Smooth muscle cell (in vitro differentiated cells): ENCODE data around the gene NMNAT3. TPM values are rescaled to one million over a fixed set of nuclear protein-coding genes. Genes with fewer than 3 reads are reported as not detected.

Experiments used
- DNase-seq: peaks from one replicate; lab custom pipeline; 2025; ENCODE audit not compliant: unreplicated experiment; lab: John Stamatoyannopoulos, UW
- H2AFZ ChIP-seq: fragments of 200-600 bp; sonication (generic); 2 replicates; pipeline ENCODE4 v1.6.0; 2016; ENCODE audit warnings: antibody characterized with exemption, low read depth, mild to moderate bottlenecking
- H3F3A ChIP-seq: fragments of 200-600 bp; sonication (generic); 2 replicates; pipeline ENCODE4 v1.6.0; 2017; ENCODE audit warnings: antibody characterized with exemption, low read depth
- H3K27ac ChIP-seq: fragments of 200-600 bp; sonication (generic); 2 replicates; pipeline ENCODE4 v1.5.1; 2016; ENCODE audit warnings: low read depth, mild to moderate bottlenecking
- H3K27me3 ChIP-seq: fragments of 200-600 bp; sonication (generic); 2 replicates; pipeline ENCODE4 v1.6.1; 2016; ENCODE audit warnings: low read depth, mild to moderate bottlenecking
- H3K36me3 ChIP-seq: fragments of 200-600 bp; sonication (generic); 2 replicates; pipeline ENCODE4 v1.5.1; 2016; ENCODE audit warnings: low read depth
- H3K4me1 ChIP-seq: fragments of 200-600 bp; sonication (generic); 2 replicates; pipeline ENCODE4 v1.5.1; 2016; ENCODE audit warnings: low read depth
- H3K4me2 ChIP-seq: fragments of 200-600 bp; sonication (generic); 2 replicates; pipeline ENCODE4 v1.6.0; 2016; ENCODE audit warnings: mild to moderate bottlenecking
- H3K4me3 ChIP-seq: fragments of 200-600 bp; sonication (generic); 2 replicates; pipeline ENCODE4 v1.5.1; 2016; ENCODE audit warnings: mild to moderate bottlenecking
- H3K79me2 ChIP-seq: fragments of 200-600 bp; sonication (generic); 2 replicates; pipeline ENCODE4 v1.6.0; 2016; ENCODE audit warnings: low read depth, mild to moderate bottlenecking
- H3K9ac ChIP-seq: fragments of 200-600 bp; sonication (generic); 2 replicates; pipeline ENCODE4 v1.6.0; 2016; ENCODE audit warnings: low read depth
- H3K9me3 ChIP-seq: fragments of 200-600 bp; sonication (generic); replicated peaks from 2 replicates; pipeline ENCODE4 v1.5.1; 2016; ENCODE audit warnings: low read depth
- H4K20me1 ChIP-seq: fragments of 200-600 bp; sonication (generic); 2 replicates; pipeline ENCODE4 v1.6.0; 2016; ENCODE audit warnings: low read depth
- WGBS: methylation state at CpG from one replicate; pipeline ENCODE4 v1.1.7; 2016; ENCODE audit warnings: low lambda C conversion rate; 5-methylcytosine and 5-hydroxymethylcytosine counted together
- polyA plus RNA-seq: library from polyadenylated mRNA; unstranded; fragments of >200 nt; fragmentation: Nextera tagmentation; extraction: Ambion mirVana; gene quantifications from 2 replicates; pipeline ENCODE4 v1.2.1, GENCODE V29; 2016
- total RNA-seq: library from RNA; depleted of rRNA; stranded (reverse); fragments of >200 nt; gene quantifications from 2 replicates; pipeline ENCODE4 v1.2.3, GENCODE V29; 2014
- TF ChIP-seq, protein P1 (sequence below): fragments of 200-600 bp; sonication (generic); IDR thresholded peaks from 2 replicates; pipeline ENCODE4 v1.5.1; 2017; ENCODE audit warnings: borderline replicate concordance, mild to moderate bottlenecking, antibody characterized with exemption; ENCODE audit not compliant: insufficient read depth, poor library complexity, severe bottlenecking

Gene NMNAT3
- total and polyA plus RNA-seq, 2 experiments from 2014 or later: 0.18 to 0.65 TPM

GRCh38 chr3:139560411-139560810 is 117.4 kb downstream of the NMNAT3 start:
- Histone ChIP-seq H3K79me2 (no peaks in the 10 kb centered on the region), H3K4me1 (peaks cover 8% of the 10 kb centered on the region), H3K27me3 (no peaks in the 10 kb centered on the region), H3F3A (no peaks in the 10 kb centered on the region), H3K9me3 (no peaks in the 10 kb centered on the region), H4K20me1 (no peaks in the 10 kb centered on the region), H3K27ac (no peak overlapping the region), H3K4me2 (no peak overlapping the region), H3K9ac (no peak overlapping the region), H3K4me3 (no peak overlapping the region), H3K36me3 (no peaks in the 10 kb centered on the region), H2AFZ (no peak overlapping the region)
- WGBS: 76% methylated on average over 3 of the region's 3 CpGs
- DNase-seq: no peak
- TF ChIP-seq, protein P1, sequence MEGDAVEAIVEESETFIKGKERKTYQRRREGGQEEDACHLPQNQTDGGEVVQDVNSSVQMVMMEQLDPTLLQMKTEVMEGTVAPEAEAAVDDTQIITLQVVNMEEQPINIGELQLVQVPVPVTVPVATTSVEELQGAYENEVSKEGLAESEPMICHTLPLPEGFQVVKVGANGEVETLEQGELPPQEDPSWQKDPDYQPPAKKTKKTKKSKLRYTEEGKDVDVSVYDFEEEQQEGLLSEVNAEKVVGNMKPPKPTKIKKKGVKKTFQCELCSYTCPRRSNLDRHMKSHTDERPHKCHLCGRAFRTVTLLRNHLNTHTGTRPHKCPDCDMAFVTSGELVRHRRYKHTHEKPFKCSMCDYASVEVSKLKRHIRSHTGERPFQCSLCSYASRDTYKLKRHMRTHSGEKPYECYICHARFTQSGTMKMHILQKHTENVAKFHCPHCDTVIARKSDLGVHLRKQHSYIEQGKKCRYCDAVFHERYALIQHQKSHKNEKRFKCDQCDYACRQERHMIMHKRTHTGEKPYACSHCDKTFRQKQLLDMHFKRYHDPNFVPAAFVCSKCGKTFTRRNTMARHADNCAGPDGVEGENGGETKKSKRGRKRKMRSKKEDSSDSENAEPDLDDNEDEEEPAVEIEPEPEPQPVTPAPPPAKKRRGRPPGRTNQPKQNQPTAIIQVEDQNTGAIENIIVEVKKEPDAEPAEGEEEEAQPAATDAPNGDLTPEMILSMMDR: no peak

GRCh38 chr3:139559541-139559940 is 118.2 kb downstream of the NMNAT3 start:
- H4K20me1 ChIP-seq: no peaks in the 10 kb centered on the region
- no peaks in the 10 kb centered on the region for H3K27me3 ChIP-seq
- no peak overlapping the region for H3K27ac ChIP-seq
- TF ChIP-seq, protein P1: no peak
- H2AFZ ChIP-seq: no peak overlapping the region
- no peaks in the 10 kb centered on the region for H3K9me3 ChIP-seq
- no peaks in the 10 kb centered on the region for H3F3A ChIP-seq
- H3K79me2 ChIP-seq: no peaks in the 10 kb centered on the region
- 46% methylated on average over 5 of the region's 5 CpGs for WGBS
- H3K9ac ChIP-seq: no peak overlapping the region
- H3K36me3 ChIP-seq: no peaks in the 10 kb centered on the region
- H3K4me3 ChIP-seq: no peak overlapping the region
- no peak overlapping the region for H3K4me2 ChIP-seq
- H3K4me1 ChIP-seq: peaks cover 8% of the 10 kb centered on the region
- DNase-seq: no peak

DNA sequence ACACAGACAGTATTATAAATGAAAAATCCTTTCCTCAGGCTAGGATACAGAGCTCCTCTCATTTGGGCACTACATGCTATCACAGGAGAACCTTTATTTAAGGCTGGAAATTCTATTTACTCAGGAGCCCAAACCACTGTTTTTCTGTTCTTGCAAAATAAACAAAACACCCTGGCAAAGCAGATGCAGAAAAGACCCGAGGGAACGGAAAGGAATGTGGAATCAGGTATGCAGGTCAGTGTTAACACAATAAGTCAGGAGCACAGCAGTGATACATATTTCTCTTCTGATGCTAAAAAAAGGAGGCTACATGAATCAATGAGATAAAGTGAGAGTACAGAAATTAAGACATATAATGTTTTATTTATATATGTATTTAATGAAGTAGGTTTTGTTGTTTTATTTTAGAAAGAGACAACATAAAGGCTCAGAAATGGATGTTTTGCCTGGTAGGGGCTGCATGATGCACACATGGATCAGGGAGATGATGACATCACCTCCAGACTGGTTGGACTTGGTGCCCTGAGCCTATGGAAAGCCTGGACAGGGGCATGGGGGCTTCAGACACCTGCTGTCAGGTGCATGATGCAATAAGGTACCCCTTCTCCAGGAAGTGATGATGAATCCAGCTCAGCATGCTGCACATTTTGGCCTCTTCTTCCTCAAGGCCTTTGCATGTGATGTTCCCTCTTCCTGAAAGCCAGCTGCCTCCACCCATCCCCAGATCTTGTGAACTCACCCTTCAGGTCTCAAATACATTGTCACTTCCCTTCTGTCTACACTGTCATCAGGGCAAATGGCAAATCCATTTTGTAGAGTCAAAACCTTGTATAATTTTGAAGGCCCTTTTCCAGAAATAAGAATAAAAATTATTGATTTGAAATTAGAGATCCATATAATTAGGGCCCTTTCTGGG is 119.2 kb downstream of the NMNAT3 start:
- H3F3A ChIP-seq: no peaks in the 10 kb centered on the region
- no peak overlapping the region for H3K4me3 ChIP-seq
- no peaks in the 10 kb centered on the region for H4K20me1 ChIP-seq
- 55% methylated on average over 2 of the region's 2 CpGs for WGBS
- TF ChIP-seq, protein P1: no peak
- H3K36me3 ChIP-seq: no peaks in the 10 kb centered on the region
- no peaks in the 10 kb centered on the region for H3K27me3 ChIP-seq
- no peaks in the 10 kb centered on the region for H3K79me2 ChIP-seq
- H3K27ac ChIP-seq: no peak overlapping the region
- no peaks in the 10 kb centered on the region for H3K9me3 ChIP-seq
- DNase-seq: no peak
- no peak overlapping the region for H3K9ac ChIP-seq
- peaks cover 8% of the 10 kb centered on the region for H3K4me1 ChIP-seq
- no peak overlapping the region for H3K4me2 ChIP-seq
- H2AFZ ChIP-seq: no peak overlapping the region
